SK-N-DZ (cell line): ENCODE measurements around the gene HLA-DMA.

Experiments used
- DNase-seq: peaks from one replicate; pipeline ENCODE4 v3.0.0-alpha.2; 2015; ENCODE audit warnings: low spot score

The HLA-DMA gene

GRCh38 chr6:32974541-32975308, 21.8 kb upstream of the HLA-DMA start:
- no peak for DNase-seq

DNA sequence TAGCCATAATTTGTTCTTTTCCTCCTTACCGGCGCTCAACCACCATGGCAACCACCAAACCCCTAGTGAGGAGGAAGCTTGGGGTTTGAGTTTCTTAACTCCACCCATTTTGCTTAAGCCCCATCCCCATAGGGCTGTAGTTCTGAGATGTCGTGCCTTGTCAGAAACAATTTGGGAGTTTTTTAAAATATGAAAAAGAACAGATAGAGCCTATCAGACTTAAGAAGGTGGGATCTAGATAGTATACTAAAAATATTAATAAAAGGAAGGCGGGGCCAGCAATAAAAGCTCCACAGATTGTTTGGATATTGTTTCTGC, 21.1 kb upstream of the HLA-DMA start:
- no peak for DNase-seq

- peak; percentile 31 for DNase-seq
Observed at GRCh38 chr6:32973144-32974015, 20.5 kb upstream of the HLA-DMA start.

- no peak for DNase-seq
Observed at GRCh38 chr6:32972353-32973143, 19.7 kb upstream of the HLA-DMA start.

DNA sequence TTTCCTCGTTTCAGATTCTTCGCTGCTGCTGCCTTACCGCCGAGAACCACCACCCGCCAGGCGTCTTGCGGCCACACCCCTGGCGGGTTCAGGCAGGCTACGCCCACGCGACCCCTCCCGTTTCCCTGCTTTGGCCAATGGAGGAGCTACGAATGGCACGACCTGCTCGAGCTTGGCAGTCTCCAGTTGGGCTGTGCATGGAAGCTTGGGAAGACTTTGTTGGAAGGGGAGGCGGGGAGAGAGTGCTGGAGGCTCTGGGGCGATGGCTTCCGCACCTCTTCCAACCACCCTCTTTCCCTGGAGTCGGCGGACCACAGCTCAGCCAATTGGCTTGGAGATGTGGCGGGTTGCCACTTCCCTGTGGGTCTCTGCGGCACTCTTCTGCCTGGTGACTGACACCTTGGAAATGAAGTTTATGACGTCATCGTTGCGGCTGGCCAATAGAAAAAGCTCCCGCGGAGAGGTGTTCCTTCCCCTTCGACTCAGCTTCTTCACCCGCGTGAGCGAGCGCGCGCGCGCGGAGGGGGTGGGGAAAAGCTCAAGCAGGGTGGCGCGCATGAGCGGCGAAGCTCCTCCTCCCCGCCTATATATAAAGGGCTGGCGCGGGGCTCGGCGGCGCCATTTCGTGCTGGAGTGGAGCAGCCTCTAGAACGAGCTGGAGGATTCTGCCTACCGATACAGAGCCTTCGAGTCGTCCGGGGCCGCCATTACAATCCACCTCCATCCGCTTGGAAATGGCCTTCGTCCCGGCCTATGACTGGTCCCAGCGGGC, 18.9 kb upstream of the HLA-DMA start:
- DNase-seq, result peak; percentile 100

DNA sequence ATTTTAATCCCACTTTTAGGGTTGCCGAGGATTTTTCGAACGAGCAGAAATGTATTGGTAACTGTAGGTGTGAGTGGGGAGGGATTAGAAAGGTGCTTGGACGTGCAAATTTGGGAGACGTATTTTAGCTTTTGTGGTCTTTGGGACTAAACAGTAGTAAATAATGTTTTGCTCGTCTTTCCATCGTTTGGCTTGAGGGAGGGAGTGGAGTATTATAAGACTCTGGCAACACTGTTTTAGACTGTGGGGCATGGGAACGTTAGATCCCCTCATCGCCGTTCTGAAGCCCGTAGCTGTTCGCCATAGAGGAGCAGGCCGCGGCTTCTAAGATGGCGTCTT, 18.3 kb upstream of the HLA-DMA start:
- DNase-seq, result no peak

- peak; percentile 80 for DNase-seq
Observed at GRCh38 chr6:32970413-32971241, 17.7 kb upstream of the HLA-DMA start.

DNA sequence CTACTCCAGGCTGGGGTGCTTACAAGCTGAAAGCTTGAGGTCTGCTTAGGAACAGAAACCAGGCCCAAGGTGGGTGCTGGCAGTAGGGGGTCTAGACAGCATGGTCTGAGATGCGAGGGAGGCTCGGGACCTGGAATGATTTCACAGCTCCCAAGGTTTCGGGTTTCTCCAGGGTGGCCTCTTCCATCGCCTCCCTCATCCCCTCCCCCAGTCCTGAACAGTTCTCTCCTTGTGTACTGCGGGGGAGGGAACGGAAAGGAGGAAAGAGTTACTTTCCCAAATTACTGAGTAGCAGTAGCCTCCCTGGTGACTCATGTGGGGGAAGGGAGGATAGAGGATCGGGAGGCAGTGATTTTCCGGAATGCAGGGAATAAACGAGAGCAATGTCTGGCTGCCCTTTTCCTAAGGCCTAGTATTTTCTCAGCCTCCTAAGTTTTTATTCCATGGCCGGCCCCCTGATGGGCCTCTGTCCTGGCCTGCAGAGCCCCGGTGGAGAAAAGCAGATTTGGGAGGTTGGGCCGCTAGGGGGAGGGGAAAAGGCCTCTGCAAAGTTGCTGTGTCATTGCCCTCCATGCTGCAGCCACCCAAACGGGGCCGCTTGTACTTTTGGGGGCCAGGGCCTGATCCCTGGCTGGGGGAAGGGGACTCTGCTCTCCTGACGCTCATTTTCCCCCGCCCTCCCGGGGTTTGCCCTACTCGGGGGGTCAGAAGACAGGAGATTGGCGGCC, 17.0 kb upstream of the HLA-DMA start:
- DNase-seq, result peak; percentile 68

- DNase-seq, result peak; percentile 76
Observed at GRCh38 chr6:32968867-32969684, 16.2 kb upstream of the HLA-DMA start.

- DNase-seq, result peak; percentile 97
Observed at GRCh38 chr6:32968093-32968866, 15.4 kb upstream of the HLA-DMA start, which contains the start of gene BRD2. Gene BRD2 (plus strand): TSS chr6:32968594. CDS start chr6:32972899, 4,305 bp downstream.

GRCh38 chr6:32967151-32968091, 14.5 kb upstream of the HLA-DMA start:
- DNase-seq, result peak; percentile 79

DNA sequence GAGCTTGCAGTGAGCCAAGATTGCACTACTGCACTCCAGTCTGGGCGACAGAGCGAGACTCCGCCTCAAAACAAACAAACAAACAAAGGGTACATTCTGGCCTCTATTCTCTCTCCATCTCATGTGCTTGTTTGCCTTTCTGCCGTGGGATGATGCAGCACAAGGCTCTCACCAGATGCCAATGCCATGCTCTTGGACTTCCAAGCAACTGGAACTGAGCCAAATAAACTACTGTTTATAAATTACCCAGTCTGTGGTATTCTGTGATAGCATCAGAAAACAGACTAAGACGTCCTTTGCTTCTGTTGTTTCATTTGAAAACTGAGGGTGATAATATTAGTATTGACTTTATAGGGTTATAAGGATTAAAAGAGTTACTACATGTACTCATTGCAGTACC, 11.9 kb upstream of the HLA-DMA start:
- DNase-seq, result no peak

- DNase-seq, result no peak
Observed at GRCh38 chr6:32963866-32964265, 11.0 kb upstream of the HLA-DMA start.

GRCh38 chr6:32962213-32962826, 9.4 kb upstream of the HLA-DMA start:
- DNase-seq, result no peak

DNA sequence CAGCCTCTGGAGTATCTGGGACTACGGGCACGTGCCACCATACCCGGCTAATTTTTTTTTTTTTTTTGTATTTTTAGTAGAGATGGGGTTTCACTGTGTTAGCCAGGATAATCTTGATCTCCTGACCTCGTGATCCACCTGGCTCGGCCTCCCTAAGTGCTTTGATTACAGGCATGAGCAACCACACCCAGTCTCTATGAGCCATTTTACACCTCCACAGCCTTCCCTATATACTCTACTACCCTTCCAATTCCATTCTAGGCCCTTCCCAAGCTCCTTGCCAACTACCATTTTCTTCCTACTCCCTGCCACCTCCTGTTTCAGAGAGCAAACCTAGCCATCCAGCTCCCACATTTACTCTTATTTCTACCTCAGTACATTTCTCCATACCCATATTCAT, 7.7 kb upstream of the HLA-DMA start:
- no peak for DNase-seq

- DNase-seq, result no peak
Observed at GRCh38 chr6:32956176-32956575, 3.3 kb upstream of the HLA-DMA start.
